CD4-positive, alpha-beta T cell treated with Interleukin-21 for 1 hour (primary cell): ENCODE measurements around the gene BTD.

Source experiments
- DNase-seq: peaks from one replicate; pipeline ENCODE4 v3.0.0-alpha.2; 2020

The BTD gene

GRCh38 chr3:15637131-15637951 is 35.8 kb downstream of the BTD start:
- DNase-seq: no peak

GRCh38 chr3:15638193-15638890 is 36.8 kb downstream of the BTD start:
- no peak for DNase-seq

GRCh38 chr3:15638891-15639262 is 37.3 kb downstream of the BTD start:
- DNase-seq: no peak

GRCh38 chr3:15645246-15645645 is 43.7 kb downstream of the BTD start:
- DNase-seq: no peak

GRCh38 chr3:15645740-15646501 is 44.4 kb downstream of the BTD start:
- no peak for DNase-seq

- no peak for DNase-seq
These were observed 45.4 kb downstream of the BTD start for GRCh38 chr3:15646851-15647511.

- DNase-seq: peak; percentile 66
These were observed 46.1 kb downstream of the BTD start for GRCh38 chr3:15647611-15648167.

GRCh38 chr3:15649341-15649740 is 47.8 kb downstream of the BTD start:
- no peak for DNase-seq

GRCh38 chr3:15649858-15650257 is 48.3 kb downstream of the BTD start:
- DNase-seq: no peak

GRCh38 chr3:15651396-15651795 is 49.9 kb downstream of the BTD start:
- DNase-seq: no peak

- DNase-seq: no peak
These were observed 51.8 kb downstream of the BTD start for GRCh38 chr3:15653321-15653720.

- DNase-seq: no peak
These were observed 52.6 kb downstream of the BTD start for GRCh38 chr3:15654127-15654526.

- DNase-seq: no peak
These were observed 53.3 kb downstream of the BTD start for GRCh38 chr3:15654891-15655290.

GRCh38 chr3:15656342-15656741 is 54.8 kb downstream of the BTD start:
- DNase-seq: no peak

- no peak for DNase-seq
These were observed 55.5 kb downstream of the BTD start for GRCh38 chr3:15657016-15657415.

GRCh38 chr3:15659254-15659975 is 57.9 kb downstream of the BTD start:
- DNase-seq: no peak

- no peak for DNase-seq
These were observed 58.8 kb downstream of the BTD start for GRCh38 chr3:15660055-15660935.

GRCh38 chr3:15664144-15664543 is 62.6 kb downstream of the BTD start:
- DNase-seq: no peak

GRCh38 chr3:15665510-15666150 is 64.1 kb downstream of the BTD start:
- DNase-seq: no peak

GRCh38 chr3:15666277-15666676 is 64.7 kb downstream of the BTD start:
- no peak for DNase-seq

GRCh38 chr3:15667484-15667883 is 65.9 kb downstream of the BTD start:
- DNase-seq: peak; percentile 66
